HG02973 (cell line): Measurements from ENCODE around the gene RAB7B.
"Not testable (repeated sequence)": the region's sequence is repeated elsewhere in the genome, so short reads cannot be mapped to it uniquely, and the experiment has no call there.

Experiments
- ATAC-seq: cut with Tn5 transposase; IDR thresholded peaks from one replicate; pipeline ENCODE4 v1.9.1; 2021; ENCODE audit warnings: moderate library complexity; ENCODE audit not compliant: unreplicated experiment

RAB7B gene

GRCh38 chr1:206002871-206003801, at the start of gene RAB7B:
Gene RAB7B (minus strand): TSS chr1:206003395. CDS start chr1:205994135, 9,260 bp downstream.
- ATAC-seq = no peak

GRCh38 chr1:206052231-206052865, 49.2 kb upstream of the RAB7B start:
- not testable (repeated sequence) for ATAC-seq

GRCh38 chr1:206050655-206051235, 47.5 kb upstream of the RAB7B start:
- ATAC-seq = peak; percentile 75

GRCh38 chr1:206049919-206050600, 46.9 kb upstream of the RAB7B start:
- ATAC-seq = no peak

- ATAC-seq = peak; percentile 45
Observed at GRCh38 chr1:206049293-206049692, 46.1 kb upstream of the RAB7B start.

- no peak for ATAC-seq
Observed at GRCh38 chr1:206048582-206048981, 45.4 kb upstream of the RAB7B start.

- ATAC-seq = no peak
Observed at GRCh38 chr1:206047271-206047670, 44.1 kb upstream of the RAB7B start.

GRCh38 chr1:206041640-206042039, 38.4 kb upstream of the RAB7B start:
- no peak for ATAC-seq

- no peak for ATAC-seq
Observed at GRCh38 chr1:206040328-206040727, 37.1 kb upstream of the RAB7B start.

GRCh38 chr1:206039046-206039973, 36.1 kb upstream of the RAB7B start:
- ATAC-seq = no peak

- ATAC-seq = no peak
Observed at GRCh38 chr1:206037581-206037980, 34.4 kb upstream of the RAB7B start.

- peak; percentile 43 for ATAC-seq
Observed at GRCh38 chr1:206036663-206037455, 33.7 kb upstream of the RAB7B start.

- no peak for ATAC-seq
Observed at GRCh38 chr1:206035027-206035426, 31.8 kb upstream of the RAB7B start.

GRCh38 chr1:206032380-206033140, 29.4 kb upstream of the RAB7B start:
- no peak for ATAC-seq

GRCh38 chr1:206030714-206031113, 27.5 kb upstream of the RAB7B start:
- peak; percentile 58 for ATAC-seq

GRCh38 chr1:206030191-206030590, 27.0 kb upstream of the RAB7B start:
- no peak for ATAC-seq

GRCh38 chr1:206029484-206029883, 26.3 kb upstream of the RAB7B start:
- ATAC-seq = no peak

GRCh38 chr1:206025283-206025820, 22.2 kb upstream of the RAB7B start:
- ATAC-seq = no peak
